Liver (tissue), 9 donors: ENCODE measurements around the gene SREBF2. TPM values are rescaled to one million over a fixed set of nuclear protein-coding genes. Genes with fewer than 3 reads are reported as not detected.

ENCODE experiments used
- DNase-seq: peaks from one replicate; pipeline ENCODE4 v3.0.0-alpha.2; 2017; ENCODE audit warnings: low spot score
- H3K27ac ChIP-seq, 2 donors: one replicate each; pipeline ENCODE4 v1.7.0; 2013; ENCODE audit warnings: inconsistent platforms in 2 of 2, low read length in 2 of 2, control low read depth in 1 of 2, low read depth in 1 of 2, mild to moderate bottlenecking in 1 of 2
- H3K27me3 ChIP-seq, 4 donors: one replicate each; pipeline versions ENCODE4 v1.6.1 to v1.7.0; 2013; ENCODE audit warnings: low read length in 3 of 4, inconsistent platforms in 1 of 4, mild to moderate bottlenecking in 1 of 4, moderate library complexity in 1 of 4; ENCODE audit not compliant: control insufficient read depth in 4 of 4, insufficient read depth in 4 of 4
- H3K36me3 ChIP-seq, 4 donors: one replicate each; pipeline versions ENCODE4 v1.6.1 to v1.7.0; 2013; ENCODE audit warnings: low read length in 3 of 4, mild to moderate bottlenecking in 3 of 4, low read depth in 1 of 4, moderate library complexity in 1 of 4; ENCODE audit not compliant: control insufficient read depth in 4 of 4, insufficient read depth in 3 of 4
- H3K4me1 ChIP-seq, 4 donors: one replicate each; pipeline versions ENCODE4 v1.6.1 to v1.7.0; 2013; ENCODE audit warnings: low read length in 3 of 4, mild to moderate bottlenecking in 3 of 4, moderate library complexity in 1 of 4; ENCODE audit not compliant: control insufficient read depth in 4 of 4, insufficient read depth in 4 of 4
- H3K4me3 ChIP-seq, 3 donors: one replicate each; pipeline versions ENCODE4 v1.6.1 to v1.7.0; 2013; ENCODE audit warnings: low read length in 3 of 3, control low read depth in 1 of 3, low read depth in 1 of 3, mild to moderate bottlenecking in 1 of 3
- H3K9ac ChIP-seq, 2 donors: one replicate each; pipeline ENCODE4 v1.7.0; 2013; ENCODE audit warnings: low read length in 2 of 2, mild to moderate bottlenecking in 2 of 2, moderate library complexity in 2 of 2, control low read depth in 1 of 2, low read depth in 1 of 2
- H3K9me3 ChIP-seq, 4 donors: one replicate each; pipeline versions ENCODE4 v1.6.1 to v1.7.0; 2013; ENCODE audit warnings: low read length in 3 of 4; ENCODE audit not compliant: control insufficient read depth in 4 of 4
- EGR1 ChIP-seq, 2 donors: IDR thresholded peaks; 2 replicates each; pipeline ENCODE4 v1.6.1; 2016 to 2018; ENCODE audit warnings: antibody characterized with exemption in 2 of 2, low read depth in 2 of 2
- FOXA1 ChIP-seq: IDR thresholded peaks from 2 replicates; pipeline ENCODE4 v1.6.1; 2016; ENCODE audit warnings: antibody characterized with exemption
- FOXA2 ChIP-seq: IDR thresholded peaks from 2 replicates; pipeline ENCODE4 v1.6.1; 2016; ENCODE audit warnings: antibody characterized with exemption
- GABPA ChIP-seq, 2 donors: IDR thresholded peaks in 1 of 2; conservative IDR thresholded peaks in 1 of 2; 2 replicates each; pipeline ENCODE4 v1.6.1; 2016; ENCODE audit warnings: antibody characterized with exemption in 2 of 2, mild to moderate bottlenecking in 1 of 2, moderate library complexity in 1 of 2
- HNF4A ChIP-seq, 2 donors: conservative IDR thresholded peaks; 2 replicates each; pipeline ENCODE4 v1.6.1; 2016; ENCODE audit warnings: antibody characterized with exemption in 2 of 2, mild to moderate bottlenecking in 2 of 2
- HNF4G ChIP-seq: IDR thresholded peaks from 2 replicates; pipeline ENCODE4 v1.6.1; 2016; ENCODE audit warnings: antibody characterized with exemption
- JUND ChIP-seq, 2 donors: IDR thresholded peaks; 2 replicates each; pipeline ENCODE4 v1.6.1; 2016; ENCODE audit warnings: antibody characterized with exemption in 2 of 2
- NR2F2 ChIP-seq: IDR thresholded peaks from 2 replicates; pipeline ENCODE4 v1.6.1; 2016; ENCODE audit warnings: antibody characterized with exemption
- RAD21 ChIP-seq, 2 donors: IDR thresholded peaks; 2 replicates each; pipeline ENCODE4 v1.6.1; 2016; ENCODE audit warnings: antibody characterized with exemption in 2 of 2, mild to moderate bottlenecking in 2 of 2
- RXRA ChIP-seq, 2 donors: IDR thresholded peaks; 2 replicates each; pipeline ENCODE4 v1.6.1; 2017 to 2018; ENCODE audit warnings: antibody characterized with exemption in 2 of 2, mild to moderate bottlenecking in 1 of 2
- SP1 ChIP-seq: IDR thresholded peaks from 2 replicates; pipeline ENCODE4 v1.6.1; 2018; ENCODE audit warnings: antibody characterized with exemption, mild to moderate bottlenecking
- TAF1 ChIP-seq: conservative IDR thresholded peaks from 2 replicates; pipeline ENCODE4 v1.6.1; 2016; ENCODE audit warnings: antibody characterized with exemption, mild to moderate bottlenecking
- YY1 ChIP-seq: IDR thresholded peaks from 2 replicates; pipeline ENCODE4 v1.6.1; 2016; ENCODE audit warnings: antibody characterized with exemption, mild to moderate bottlenecking
- WGBS: extraction: QIAGEN DNeasy Blood & Tissue Kit; methylation state at CpG from one replicate; pipeline ENCODE4 v1.1.7; 2013; 5-methylcytosine and 5-hydroxymethylcytosine counted together
- polyA plus RNA-seq, 2 donors: library from polyadenylated mRNA; stranded (reverse) in 1 of 2; unstranded in 1 of 2; fragments of 200-250 nt in 1 of 2; fragments of >200 nt in 1 of 2; fragmentation: Nextera tagmentation in 1 of 2; extraction: Ambion mirVana in 1 of 2; gene quantifications; one replicate each; pipeline versions ENCODE4 v1.2.1 to v1.2.3, GENCODE V29; 2013 to 2015
- total RNA-seq, 2 donors: library from RNA; depleted of rRNA; stranded (reverse); fragments of >200 nt; gene quantifications; one replicate each; pipeline ENCODE4 v1.2.3, GENCODE V29; 2014
- TF ChIP-seq, protein P1 (sequence below): IDR thresholded peaks from 2 replicates; pipeline ENCODE4 v1.6.1; 2016; ENCODE audit warnings: antibody characterized with exemption
- TF ChIP-seq, protein P2 (sequence below): IDR thresholded peaks from 2 replicates; pipeline ENCODE4 v1.6.1; 2016; ENCODE audit warnings: antibody characterized with exemption
- TF ChIP-seq, protein P3 (sequence below): fragments of 150-350 bp; IDR thresholded peaks from 2 replicates; pipeline ENCODE4 v1.5.1; 2017; ENCODE audit warnings: improper control_type of control experiment, low read depth, low read length; ENCODE audit not compliant: missing input control
- TF ChIP-seq, protein P4 (sequence below): IDR thresholded peaks from 2 replicates; pipeline ENCODE4 v1.6.1; 2016; ENCODE audit warnings: antibody characterized with exemption
- TF ChIP-seq, protein P5 (sequence below): IDR thresholded peaks from 2 replicates; pipeline ENCODE4 v1.6.1; 2016; ENCODE audit warnings: antibody characterized with exemption, mild to moderate bottlenecking
- donor health status: healthy.
- donor health status: healthy.
- donor health status: healthy.
- donor health status: healthy.
- donor health status: healthy.

The SREBF2 gene
- total and polyA plus RNA-seq, 4 donors, result 18.3 to 69.6 (median 57.3) TPM

DNA sequence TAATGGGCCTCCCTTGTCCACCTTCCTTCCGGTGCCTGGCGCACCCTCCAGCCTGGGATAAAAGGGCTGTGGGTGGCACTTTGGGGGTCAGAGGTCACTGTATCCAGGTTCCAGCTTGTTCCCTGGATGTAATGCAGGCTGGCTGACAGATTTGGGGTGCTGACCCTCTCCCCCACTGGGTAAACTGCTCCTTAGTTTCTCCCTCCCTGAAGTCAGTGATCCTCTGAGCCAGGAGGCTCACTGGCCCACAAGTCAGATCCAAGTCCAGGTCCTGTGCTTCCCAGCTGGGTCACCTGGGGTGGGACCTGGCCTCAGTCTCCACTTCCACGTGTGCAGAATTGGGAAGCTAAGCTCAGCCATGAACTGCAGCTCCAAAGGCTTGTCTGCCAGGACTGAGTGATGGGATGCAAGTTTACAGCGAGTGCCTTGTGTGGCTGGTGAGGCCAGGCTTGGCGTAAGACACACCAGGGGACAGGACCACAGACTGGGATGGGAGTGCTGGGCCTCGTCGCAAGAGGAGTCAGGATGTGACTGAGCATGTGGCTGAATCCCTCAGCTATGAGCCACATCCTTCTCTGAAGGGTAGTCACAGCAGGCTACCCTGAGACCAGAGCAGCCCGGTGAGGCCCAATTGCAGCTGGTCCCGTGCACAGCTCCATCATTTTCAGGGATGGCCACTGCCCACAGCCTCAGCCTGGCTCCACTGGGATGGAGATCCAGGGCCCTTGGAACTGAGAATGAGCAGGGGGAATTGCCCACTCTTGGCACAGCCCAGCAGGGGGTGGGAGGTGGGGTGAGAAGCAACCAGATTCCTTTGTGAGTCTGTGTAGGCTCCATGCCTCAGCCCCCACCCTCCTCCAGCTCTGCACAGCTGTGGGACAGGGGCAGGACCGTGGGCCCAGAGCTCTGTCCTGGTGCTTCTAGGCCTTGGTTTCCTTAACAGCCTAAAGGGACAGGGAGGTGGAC is 74.8 kb downstream of the SREBF2 start:
- peaks cover 12 to 24% (median 19%) of the 10 kb centered on the region in 4 donors for H3K36me3 ChIP-seq
- DNase-seq, result no peak
- no peak overlapping the region for H3K4me3 ChIP-seq
- peaks cover 6 to 13% (median 10%) of the 10 kb centered on the region in 4 donors for H3K4me1 ChIP-seq
- WGBS, result 90% methylated on average over 10 of the region's 10 CpGs
- H3K27ac ChIP-seq, result no peak overlapping the region
- H3K9me3 ChIP-seq, result no peaks in the 10 kb centered on the region
- H3K27me3 ChIP-seq, result peaks cover 0 to 7% (median 0%) of the 10 kb centered on the region in 4 donors
- no peak overlapping the region for H3K9ac ChIP-seq
- TF ChIP-seq JUND (IDR thresholded peaks at IDR 0.05), result no peak
- no peak for TF ChIP-seq GABPA (IDR thresholded peaks at IDR 0.05 in 1 of 2, conservative IDR thresholded peaks at IDR 0.05 in 1 of 2)
- TF ChIP-seq RXRA (IDR thresholded peaks at IDR 0.05), result no peak
- no peak for TF ChIP-seq YY1
- no peak for TF ChIP-seq FOXA1
- TF ChIP-seq HNF4G, result no peak
- TF ChIP-seq, protein P1, sequence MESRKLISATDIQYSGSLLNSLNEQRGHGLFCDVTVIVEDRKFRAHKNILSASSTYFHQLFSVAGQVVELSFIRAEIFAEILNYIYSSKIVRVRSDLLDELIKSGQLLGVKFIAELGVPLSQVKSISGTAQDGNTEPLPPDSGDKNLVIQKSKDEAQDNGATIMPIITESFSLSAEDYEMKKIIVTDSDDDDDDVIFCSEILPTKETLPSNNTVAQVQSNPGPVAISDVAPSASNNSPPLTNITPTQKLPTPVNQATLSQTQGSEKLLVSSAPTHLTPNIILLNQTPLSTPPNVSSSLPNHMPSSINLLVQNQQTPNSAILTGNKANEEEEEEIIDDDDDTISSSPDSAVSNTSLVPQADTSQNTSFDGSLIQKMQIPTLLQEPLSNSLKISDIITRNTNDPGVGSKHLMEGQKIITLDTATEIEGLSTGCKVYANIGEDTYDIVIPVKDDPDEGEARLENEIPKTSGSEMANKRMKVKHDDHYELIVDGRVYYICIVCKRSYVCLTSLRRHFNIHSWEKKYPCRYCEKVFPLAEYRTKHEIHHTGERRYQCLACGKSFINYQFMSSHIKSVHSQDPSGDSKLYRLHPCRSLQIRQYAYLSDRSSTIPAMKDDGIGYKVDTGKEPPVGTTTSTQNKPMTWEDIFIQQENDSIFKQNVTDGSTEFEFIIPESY, result no peak
- TF ChIP-seq FOXA2, result no peak
- no peak for TF ChIP-seq HNF4A (conservative IDR thresholded peaks at IDR 0.05)
- TF ChIP-seq, protein P2, sequence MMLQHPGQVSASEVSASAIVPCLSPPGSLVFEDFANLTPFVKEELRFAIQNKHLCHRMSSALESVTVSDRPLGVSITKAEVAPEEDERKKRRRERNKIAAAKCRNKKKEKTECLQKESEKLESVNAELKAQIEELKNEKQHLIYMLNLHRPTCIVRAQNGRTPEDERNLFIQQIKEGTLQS, result no peak
- TF ChIP-seq EGR1 (IDR thresholded peaks at IDR 0.05; ENCODE audit: low read depth in 2 of 2), result no peak
- TF ChIP-seq, protein P3, sequence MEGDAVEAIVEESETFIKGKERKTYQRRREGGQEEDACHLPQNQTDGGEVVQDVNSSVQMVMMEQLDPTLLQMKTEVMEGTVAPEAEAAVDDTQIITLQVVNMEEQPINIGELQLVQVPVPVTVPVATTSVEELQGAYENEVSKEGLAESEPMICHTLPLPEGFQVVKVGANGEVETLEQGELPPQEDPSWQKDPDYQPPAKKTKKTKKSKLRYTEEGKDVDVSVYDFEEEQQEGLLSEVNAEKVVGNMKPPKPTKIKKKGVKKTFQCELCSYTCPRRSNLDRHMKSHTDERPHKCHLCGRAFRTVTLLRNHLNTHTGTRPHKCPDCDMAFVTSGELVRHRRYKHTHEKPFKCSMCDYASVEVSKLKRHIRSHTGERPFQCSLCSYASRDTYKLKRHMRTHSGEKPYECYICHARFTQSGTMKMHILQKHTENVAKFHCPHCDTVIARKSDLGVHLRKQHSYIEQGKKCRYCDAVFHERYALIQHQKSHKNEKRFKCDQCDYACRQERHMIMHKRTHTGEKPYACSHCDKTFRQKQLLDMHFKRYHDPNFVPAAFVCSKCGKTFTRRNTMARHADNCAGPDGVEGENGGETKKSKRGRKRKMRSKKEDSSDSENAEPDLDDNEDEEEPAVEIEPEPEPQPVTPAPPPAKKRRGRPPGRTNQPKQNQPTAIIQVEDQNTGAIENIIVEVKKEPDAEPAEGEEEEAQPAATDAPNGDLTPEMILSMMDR, result no peak
- TF ChIP-seq, protein P4, sequence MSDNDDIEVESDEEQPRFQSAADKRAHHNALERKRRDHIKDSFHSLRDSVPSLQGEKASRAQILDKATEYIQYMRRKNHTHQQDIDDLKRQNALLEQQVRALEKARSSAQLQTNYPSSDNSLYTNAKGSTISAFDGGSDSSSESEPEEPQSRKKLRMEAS, result no peak
- no peak for TF ChIP-seq SP1
- no peak for TF ChIP-seq NR2F2
- no peak for TF ChIP-seq RAD21 (IDR thresholded peaks at IDR 0.05)
- TF ChIP-seq TAF1, result no peak
- TF ChIP-seq, protein P5, sequence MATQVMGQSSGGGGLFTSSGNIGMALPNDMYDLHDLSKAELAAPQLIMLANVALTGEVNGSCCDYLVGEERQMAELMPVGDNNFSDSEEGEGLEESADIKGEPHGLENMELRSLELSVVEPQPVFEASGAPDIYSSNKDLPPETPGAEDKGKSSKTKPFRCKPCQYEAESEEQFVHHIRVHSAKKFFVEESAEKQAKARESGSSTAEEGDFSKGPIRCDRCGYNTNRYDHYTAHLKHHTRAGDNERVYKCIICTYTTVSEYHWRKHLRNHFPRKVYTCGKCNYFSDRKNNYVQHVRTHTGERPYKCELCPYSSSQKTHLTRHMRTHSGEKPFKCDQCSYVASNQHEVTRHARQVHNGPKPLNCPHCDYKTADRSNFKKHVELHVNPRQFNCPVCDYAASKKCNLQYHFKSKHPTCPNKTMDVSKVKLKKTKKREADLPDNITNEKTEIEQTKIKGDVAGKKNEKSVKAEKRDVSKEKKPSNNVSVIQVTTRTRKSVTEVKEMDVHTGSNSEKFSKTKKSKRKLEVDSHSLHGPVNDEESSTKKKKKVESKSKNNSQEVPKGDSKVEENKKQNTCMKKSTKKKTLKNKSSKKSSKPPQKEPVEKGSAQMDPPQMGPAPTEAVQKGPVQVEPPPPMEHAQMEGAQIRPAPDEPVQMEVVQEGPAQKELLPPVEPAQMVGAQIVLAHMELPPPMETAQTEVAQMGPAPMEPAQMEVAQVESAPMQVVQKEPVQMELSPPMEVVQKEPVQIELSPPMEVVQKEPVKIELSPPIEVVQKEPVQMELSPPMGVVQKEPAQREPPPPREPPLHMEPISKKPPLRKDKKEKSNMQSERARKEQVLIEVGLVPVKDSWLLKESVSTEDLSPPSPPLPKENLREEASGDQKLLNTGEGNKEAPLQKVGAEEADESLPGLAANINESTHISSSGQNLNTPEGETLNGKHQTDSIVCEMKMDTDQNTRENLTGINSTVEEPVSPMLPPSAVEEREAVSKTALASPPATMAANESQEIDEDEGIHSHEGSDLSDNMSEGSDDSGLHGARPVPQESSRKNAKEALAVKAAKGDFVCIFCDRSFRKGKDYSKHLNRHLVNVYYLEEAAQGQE, result no peak
